Transverse colon (tissue), 4 donors: Measurements from ENCODE around the gene PHACTR2.

Experiments used
- POLR2AphosphoS5 ChIP-seq, 3 donors: sonication (generic); formaldehyde crosslinking; IDR thresholded peaks; one replicate each; pipeline ENCODE4 v1.6.1; 2016; ENCODE audit warnings: antibody characterized with exemption in 3 of 3
- TF ChIP-seq, protein P1 (sequence below), 5 experiments: fragments of 200-600 bp in 3 of 5; fragments of 450-650 bp in 2 of 5; sonication (generic) in 3 of 5; IDR thresholded peaks; 1 replicate in 2 of 5; 2 replicates in 3 of 5; pipeline ENCODE4 v1.5.1; 2016 to 2017; ENCODE audit warnings: antibody characterized with exemption in 5 of 5, inconsistent platforms in 3 of 5, mild to moderate bottlenecking in 2 of 5, moderate library complexity in 1 of 5

DNA sequence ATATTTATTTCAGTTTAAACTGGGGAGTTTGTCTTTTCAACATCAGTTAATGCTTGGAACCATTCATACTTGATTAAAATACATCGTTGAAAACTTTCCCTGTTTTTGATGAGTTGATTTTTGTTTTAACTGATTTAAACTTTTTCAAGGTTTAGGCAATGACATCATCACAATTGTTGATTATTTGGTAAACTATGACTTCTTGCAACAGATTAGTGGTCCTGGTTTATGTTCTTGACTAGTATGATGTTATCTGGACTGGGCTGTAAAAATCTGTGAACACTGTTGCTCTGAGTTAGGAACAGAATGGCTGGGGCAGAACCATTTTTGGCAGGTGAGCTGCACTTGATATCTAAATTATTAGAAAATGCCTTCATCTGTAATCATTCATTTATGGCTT is 186.5 kb downstream of the PHACTR2 start, which contains the start of gene ZC2HC1B:
- TF ChIP-seq, protein P1, sequence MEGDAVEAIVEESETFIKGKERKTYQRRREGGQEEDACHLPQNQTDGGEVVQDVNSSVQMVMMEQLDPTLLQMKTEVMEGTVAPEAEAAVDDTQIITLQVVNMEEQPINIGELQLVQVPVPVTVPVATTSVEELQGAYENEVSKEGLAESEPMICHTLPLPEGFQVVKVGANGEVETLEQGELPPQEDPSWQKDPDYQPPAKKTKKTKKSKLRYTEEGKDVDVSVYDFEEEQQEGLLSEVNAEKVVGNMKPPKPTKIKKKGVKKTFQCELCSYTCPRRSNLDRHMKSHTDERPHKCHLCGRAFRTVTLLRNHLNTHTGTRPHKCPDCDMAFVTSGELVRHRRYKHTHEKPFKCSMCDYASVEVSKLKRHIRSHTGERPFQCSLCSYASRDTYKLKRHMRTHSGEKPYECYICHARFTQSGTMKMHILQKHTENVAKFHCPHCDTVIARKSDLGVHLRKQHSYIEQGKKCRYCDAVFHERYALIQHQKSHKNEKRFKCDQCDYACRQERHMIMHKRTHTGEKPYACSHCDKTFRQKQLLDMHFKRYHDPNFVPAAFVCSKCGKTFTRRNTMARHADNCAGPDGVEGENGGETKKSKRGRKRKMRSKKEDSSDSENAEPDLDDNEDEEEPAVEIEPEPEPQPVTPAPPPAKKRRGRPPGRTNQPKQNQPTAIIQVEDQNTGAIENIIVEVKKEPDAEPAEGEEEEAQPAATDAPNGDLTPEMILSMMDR (IDR thresholded peaks at IDR 0.05) = no peak
- TF ChIP-seq POLR2AphosphoS5 (IDR thresholded peaks at IDR 0.05) = no peak
